ENCODE measurements around the gene NFATC2. TPM values are rescaled to one million over a fixed set of nuclear protein-coding genes. Genes with fewer than 3 reads are reported as not detected.

The NFATC2 gene
- total RNA-seq, 1 experiment from 2014 or later, result 5.0 TPM

DNA sequence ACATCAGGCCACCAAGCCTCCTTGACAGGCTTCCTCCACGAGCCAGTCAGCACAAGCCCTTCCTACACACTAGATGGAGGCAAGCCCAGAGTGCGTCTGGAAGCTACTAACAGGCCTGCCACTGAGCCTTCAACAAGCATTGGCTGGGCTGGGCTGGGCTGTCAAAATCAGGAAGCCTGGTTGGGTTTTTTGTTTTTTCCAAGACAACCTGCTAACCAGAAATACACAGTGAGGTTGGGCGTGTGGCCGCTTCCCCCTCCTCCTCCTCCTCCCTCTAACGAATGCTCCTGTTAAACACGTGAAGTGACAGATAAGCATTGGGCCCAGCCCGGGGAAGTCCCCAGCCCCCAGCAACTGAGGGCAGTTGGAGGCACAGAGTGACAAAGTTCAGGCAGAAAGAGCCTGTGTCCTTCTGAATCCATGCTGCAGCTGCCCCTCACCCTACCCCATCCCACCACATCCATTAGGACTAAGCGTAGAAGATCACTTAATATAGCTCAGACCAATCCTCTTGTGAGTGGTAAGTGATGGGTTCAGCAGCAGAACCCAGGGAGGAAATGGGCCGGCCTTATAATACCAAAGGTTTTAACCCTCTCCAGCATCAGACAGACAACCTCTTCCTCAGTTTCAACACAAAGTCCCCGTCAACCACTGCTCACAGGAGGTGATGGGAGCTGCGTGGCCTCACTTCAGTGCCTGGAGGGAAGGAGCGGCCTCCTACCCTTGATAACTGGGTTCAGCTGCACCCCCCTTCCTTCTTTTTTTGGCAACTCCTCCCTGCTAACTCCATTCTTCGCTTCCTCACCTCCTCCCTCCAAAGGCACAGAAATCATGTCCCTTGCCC lies 1.1 kb downstream of the NFATC2 start:
- Histone ChIP-seq H3K9ac (ENCODE audit: low read length) (peak overlapping the region; percentile 52; the same call in 1 of the 2 replicates), H3K9me3 (ENCODE audit: control insufficient read depth in 1 of 2, insufficient read depth in 1 of 2, low read depth in 1 of 2, low read length in 2 of 2) (no peaks in the 10 kb centered on the region), H3K4me2 (ENCODE audit: low read length) (peak overlapping the region; percentile 91), H3K27me3 (ENCODE audit: insufficient read depth, low read length) (peaks cover 17% of the 10 kb centered on the region; the same call in 1 of the 2 replicates), H4K20me1 (ENCODE audit: insufficient read depth) (no peaks in the 10 kb centered on the region), H3K79me2 (ENCODE audit: insufficient read depth, low read length) (no peaks in the 10 kb centered on the region), H3K27ac (ENCODE audit: low read depth, low read length) (peak overlapping the region; percentile 3; the same call in 1 of the 2 replicates), H3K4me1 (ENCODE audit: control insufficient read depth in 1 of 2, insufficient read depth in 2 of 2, low read length in 2 of 2) (peaks cover 9 to 23% of the 10 kb centered on the region in 2 experiments; a peak in 3 of 4 replicates), H3K9me2 (ENCODE audit: insufficient read depth) (no peaks in the 10 kb centered on the region), H3K36me3 (ENCODE audit: control insufficient read depth in 1 of 2, insufficient read depth in 2 of 2, low read length in 2 of 2) (no peaks in the 10 kb centered on the region), H3K4me3 (replicated peaks in 1 of 2; ENCODE audit: low read depth in 1 of 2, low read length in 2 of 2) (peak overlapping the region; percentile 44 to 63), H2AFZ (ENCODE audit: low read depth, low read length, poor library complexity, severe bottlenecking) (no peak overlapping the region)
- BruUV-seq (replicated peaks), result no TSS peak
- DNase-seq (ENCODE audit: low read depth, low spot score) (no peak), ATAC-seq (no peak)
- ChIA-PET CTCF (interaction anchor here (1.2 kb wide), 1 partner anchor 156 kb away, joined by 3 read pairs; no protein-coding TSS in a partner anchor), RAD21 (ENCODE audit: low non-redundant PET in 1 of 2, low total read pairs in 2 of 2, uncharacterized antibody in 2 of 2, unreplicated experiment in 2 of 2) (no interaction called here), POLR2A (no interaction called here)
- TF ChIP-seq ZFX (IDR thresholded peaks at IDR 0.05), result no peak
- no peak for TF ChIP-seq YY1 (IDR thresholded peaks at IDR 0.05; ENCODE audit: extremely low read depth, insufficient replicate concordance, low read depth, low read length)
- TF ChIP-seq, protein P1, sequence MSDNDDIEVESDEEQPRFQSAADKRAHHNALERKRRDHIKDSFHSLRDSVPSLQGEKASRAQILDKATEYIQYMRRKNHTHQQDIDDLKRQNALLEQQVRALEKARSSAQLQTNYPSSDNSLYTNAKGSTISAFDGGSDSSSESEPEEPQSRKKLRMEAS (IDR thresholded peaks at IDR 0.05), result no peak
- no peak for TF ChIP-seq CEBPB (IDR thresholded peaks at IDR 0.05; ENCODE audit: low read depth)
- no peak for TF ChIP-seq CBX3 (IDR thresholded peaks at IDR 0.05; ENCODE audit: low read depth)
- no peak for TF ChIP-seq ZNF274 (IDR thresholded peaks at IDR 0.05; ENCODE audit: low read depth, low read length)
- no peak for TF ChIP-seq JUND (IDR thresholded peaks at IDR 0.05)
- TF ChIP-seq SP1 (IDR thresholded peaks at IDR 0.05; ENCODE audit: low read depth), result no peak
- TF ChIP-seq POLR2AphosphoS5 (IDR thresholded peaks at IDR 0.05; ENCODE audit: low read depth, low read length), result no peak
- intact Hi-C loops (cut with micrococcal nuclease), result loop anchor here (5.0 kb wide), 1 partner anchor 94 kb away; no protein-coding TSS in a partner anchor

DNA sequence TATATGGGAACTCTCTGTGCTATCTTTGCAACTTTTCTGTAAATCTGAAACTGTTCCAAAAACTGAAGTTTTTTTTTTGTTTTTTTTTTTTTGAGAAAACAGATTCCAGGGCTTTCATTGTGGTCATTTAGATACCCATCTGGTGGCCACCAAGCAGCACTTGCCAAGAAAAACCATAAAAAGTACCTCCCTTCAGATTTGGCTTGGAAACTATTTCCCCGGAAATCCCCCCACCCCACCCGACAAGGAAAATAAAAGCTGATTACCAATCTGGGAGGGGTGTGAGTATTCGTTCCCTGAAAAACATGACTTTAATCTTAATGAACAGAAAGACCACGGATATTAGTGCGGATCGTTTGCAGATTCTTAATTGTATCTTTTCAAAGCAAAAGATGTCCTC lies 1.9 kb downstream of the NFATC2 start:
- Histone ChIP-seq H3K4me1 (ENCODE audit: control insufficient read depth in 1 of 2, insufficient read depth in 2 of 2, low read length in 2 of 2) (peaks cover 11 to 23% of the 10 kb centered on the region in 2 experiments; a peak in 3 of 4 replicates), H3K9me3 (ENCODE audit: control insufficient read depth in 1 of 2, insufficient read depth in 1 of 2, low read depth in 1 of 2, low read length in 2 of 2) (no peaks in the 10 kb centered on the region), H3K9me2 (ENCODE audit: insufficient read depth) (no peaks in the 10 kb centered on the region), H3K4me3 (replicated peaks in 1 of 2; ENCODE audit: low read depth in 1 of 2, low read length in 2 of 2) (no peak overlapping the region), H2AFZ (ENCODE audit: low read depth, low read length, poor library complexity, severe bottlenecking) (no peak overlapping the region), H4K20me1 (ENCODE audit: insufficient read depth) (no peaks in the 10 kb centered on the region), H3K36me3 (ENCODE audit: control insufficient read depth in 1 of 2, insufficient read depth in 2 of 2, low read length in 2 of 2) (no peaks in the 10 kb centered on the region), H3K27me3 (ENCODE audit: insufficient read depth, low read length) (peaks cover 13% of the 10 kb centered on the region; the same call in 1 of the 2 replicates), H3K9ac (ENCODE audit: low read length) (no peak overlapping the region), H3K27ac (ENCODE audit: low read depth, low read length) (no peak overlapping the region), H3K4me2 (ENCODE audit: low read length) (no peak overlapping the region), H3K79me2 (ENCODE audit: insufficient read depth, low read length) (no peaks in the 10 kb centered on the region)
- RAD21 ChIA-PET (ENCODE audit: low non-redundant PET in 1 of 2, low total read pairs in 2 of 2, uncharacterized antibody in 2 of 2, unreplicated experiment in 2 of 2), result no interaction called here
- intact Hi-C loops (cut with micrococcal nuclease), result loop anchor here (5.0 kb wide), 1 partner anchor 93 kb away; no protein-coding TSS in a partner anchor
- CTCF ChIA-PET, result no interaction called here
- ATAC-seq (no peak), DNase-seq (ENCODE audit: low read depth, low spot score) (no peak)
- BruUV-seq (replicated peaks), result no TSS peak
- POLR2A ChIA-PET, result no interaction called here
- TF ChIP-seq EZH2phosphoT487 (IDR thresholded peaks at IDR 0.05; ENCODE audit: borderline replicate concordance) (no peak), POLR2AphosphoS5 (IDR thresholded peaks at IDR 0.05; ENCODE audit: low read depth, low read length) (no peak), CBX3 (IDR thresholded peaks at IDR 0.05; ENCODE audit: low read depth) (no peak), ELF1 (IDR thresholded peaks at IDR 0.05; ENCODE audit: borderline replicate concordance, low read depth) (no peak), FOSL1 (IDR thresholded peaks at IDR 0.05; ENCODE audit: low read depth) (no peak)
- TF ChIP-seq, protein P2, sequence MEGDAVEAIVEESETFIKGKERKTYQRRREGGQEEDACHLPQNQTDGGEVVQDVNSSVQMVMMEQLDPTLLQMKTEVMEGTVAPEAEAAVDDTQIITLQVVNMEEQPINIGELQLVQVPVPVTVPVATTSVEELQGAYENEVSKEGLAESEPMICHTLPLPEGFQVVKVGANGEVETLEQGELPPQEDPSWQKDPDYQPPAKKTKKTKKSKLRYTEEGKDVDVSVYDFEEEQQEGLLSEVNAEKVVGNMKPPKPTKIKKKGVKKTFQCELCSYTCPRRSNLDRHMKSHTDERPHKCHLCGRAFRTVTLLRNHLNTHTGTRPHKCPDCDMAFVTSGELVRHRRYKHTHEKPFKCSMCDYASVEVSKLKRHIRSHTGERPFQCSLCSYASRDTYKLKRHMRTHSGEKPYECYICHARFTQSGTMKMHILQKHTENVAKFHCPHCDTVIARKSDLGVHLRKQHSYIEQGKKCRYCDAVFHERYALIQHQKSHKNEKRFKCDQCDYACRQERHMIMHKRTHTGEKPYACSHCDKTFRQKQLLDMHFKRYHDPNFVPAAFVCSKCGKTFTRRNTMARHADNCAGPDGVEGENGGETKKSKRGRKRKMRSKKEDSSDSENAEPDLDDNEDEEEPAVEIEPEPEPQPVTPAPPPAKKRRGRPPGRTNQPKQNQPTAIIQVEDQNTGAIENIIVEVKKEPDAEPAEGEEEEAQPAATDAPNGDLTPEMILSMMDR (IDR thresholded peaks at IDR 0.05 in 2 of 3, conservative IDR thresholded peaks at IDR 0.05 in 1 of 3; ENCODE audit: borderline replicate concordance in 1 of 3, insufficient read depth in 1 of 3, low read depth in 2 of 3, low read length in 2 of 3), result no peak
- TF ChIP-seq, protein P3, sequence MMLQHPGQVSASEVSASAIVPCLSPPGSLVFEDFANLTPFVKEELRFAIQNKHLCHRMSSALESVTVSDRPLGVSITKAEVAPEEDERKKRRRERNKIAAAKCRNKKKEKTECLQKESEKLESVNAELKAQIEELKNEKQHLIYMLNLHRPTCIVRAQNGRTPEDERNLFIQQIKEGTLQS (IDR thresholded peaks at IDR 0.05), result no peak

Data from HCT116 (cell line).